SK-N-SH (cell line): Measurements from ENCODE around the gene MAD1L1.

Experiments
- CTCF ChIP-seq: fragments of 200-600 bp; sonication (generic); IDR thresholded peaks from 2 replicates; pipeline ENCODE4 v1.6.1; 2017; ENCODE audit warnings: antibody characterized with exemption, mild to moderate bottlenecking, moderate library complexity
- RCOR1 ChIP-seq: fragments of 150-350 bp; IDR thresholded peaks from 2 replicates; pipeline ENCODE4 v1.6.1; 2017; ENCODE audit warnings: antibody characterized with exemption, low read length
- REST ChIP-seq: IDR thresholded peaks from 2 replicates; pipeline ENCODE4 v1.6.1; 2012; ENCODE audit warnings: mild to moderate bottlenecking, low read depth, low read length, moderate library complexity

DNA sequence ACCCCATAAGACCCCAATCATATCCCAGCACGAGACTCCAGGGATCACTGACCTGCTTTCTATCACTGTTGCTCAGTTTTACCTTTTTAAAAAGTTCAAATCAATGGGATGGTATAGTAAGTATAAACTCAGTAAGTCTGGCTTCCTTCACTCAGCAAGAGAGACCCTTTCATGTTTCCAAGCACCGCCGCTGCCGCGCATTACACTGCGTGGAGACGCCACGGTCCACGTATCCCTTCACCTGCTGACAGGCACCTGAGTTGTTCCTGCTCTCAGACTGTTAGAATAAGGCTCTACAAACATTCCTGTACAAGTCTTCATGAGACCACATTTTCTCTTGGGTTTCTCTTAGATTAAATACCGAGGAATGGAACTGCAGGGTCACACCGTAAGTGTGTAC, 28.3 kb downstream of the MAD1L1 start:
- no peak for TF ChIP-seq CTCF
- no peak for TF ChIP-seq REST
- no peak for TF ChIP-seq RCOR1
